Measurements from ENCODE around the gene SMC5. TPM values are rescaled to one million over a fixed set of nuclear protein-coding genes. Genes with fewer than 3 reads are reported as not detected.

Gene SMC5
- total RNA-seq, result 100 to 1,000 TPM in 1 of 2 donors, 10 to 100 TPM in 1; 11.7 to 110 TPM

GRCh38 chr9:70258692-70259511 is at the start of gene SMC5:
Gene SMC5, plus strand, starts transcription at chr9:70258978. Its CDS starts 101 bp downstream, at chr9:70259079.

Small RNA genes within 50 kb of the gene (small RNA-seq; reads per million reads assigned to genes)
- gene RF00019, result 0 reads per million in 2 donors

Other genes with a start within 250 kb of the SMC5 start
- gene MAMDC2, start 215.1 kb upstream of the SMC5 start, total RNA-seq, result under 1 TPM; 0.33 to 0.34 TPM
- gene KLF9, start 155.7 kb downstream of the SMC5 start, total RNA-seq, result 10 to 100 TPM; 44.0 to 50.3 TPM